GM12872 (cell line): ENCODE results near the gene DCLK2.

Experiments used
- CTCF ChIP-seq: IDR thresholded peaks from 3 replicates; pipeline ENCODE4 v1.5.1; 2011; ENCODE audit warnings: low read depth, mild to moderate bottlenecking, low read length, moderate library complexity; ENCODE audit not compliant: insufficient read depth

The DCLK2 gene

GRCh38 chr4:150231107-150231770 is 153.0 kb downstream of the DCLK2 start:
- no peak for TF ChIP-seq CTCF

- TF ChIP-seq CTCF: no peak
Measured at GRCh38 chr4:150232029-150232428, 153.8 kb downstream of the DCLK2 start.

GRCh38 chr4:150234246-150234645 is 156.0 kb downstream of the DCLK2 start:
- TF ChIP-seq CTCF: no peak

GRCh38 chr4:150235317-150235716 is 157.1 kb downstream of the DCLK2 start:
- TF ChIP-seq CTCF: no peak

- no peak for TF ChIP-seq CTCF
Measured at GRCh38 chr4:150235808-150236271, 157.6 kb downstream of the DCLK2 start.

- TF ChIP-seq CTCF: no peak
Measured at GRCh38 chr4:150236626-150237025, 158.4 kb downstream of the DCLK2 start.

- TF ChIP-seq CTCF: no peak
Measured at GRCh38 chr4:150237110-150237872, 159.0 kb downstream of the DCLK2 start.
